ENCODE data around the gene TRIM33.
"Not testable (repeated sequence)": the region's sequence is repeated elsewhere in the genome, so short reads cannot be mapped to it uniquely, and the experiment has no call there.

The TRIM33 gene

DNA sequence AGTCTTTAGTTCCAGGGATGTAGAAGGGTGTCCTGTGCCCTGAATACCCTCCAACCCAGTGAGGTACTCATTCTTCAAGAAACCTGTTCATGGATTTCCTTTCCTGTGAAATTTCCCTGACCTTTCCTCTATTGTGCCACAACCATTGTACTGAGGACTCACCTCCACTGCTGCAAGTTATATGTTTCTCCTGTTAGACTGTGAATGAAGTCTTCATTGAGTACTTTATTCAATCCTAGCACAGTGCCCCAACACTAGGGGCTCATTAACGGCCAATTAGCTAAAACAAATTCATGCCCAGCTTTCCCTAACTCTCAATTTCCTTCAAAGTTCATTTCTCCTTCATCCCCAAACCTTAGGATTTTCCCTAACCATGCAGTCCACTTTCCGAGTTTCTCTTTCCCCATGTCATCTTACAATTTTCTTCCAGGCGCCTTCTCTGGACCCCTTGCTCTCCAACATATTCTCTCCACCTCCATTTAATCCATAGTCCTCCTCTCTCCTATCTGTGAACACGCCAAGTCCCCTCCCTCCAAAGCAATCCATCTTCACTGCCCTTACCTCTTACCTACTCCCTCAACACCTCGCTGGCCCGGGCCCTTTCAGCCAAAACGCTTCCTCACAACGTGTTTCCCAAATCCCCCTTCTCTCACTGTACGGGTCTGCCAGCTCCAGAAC, 1.3 kb downstream of the TRIM33 start:
- DNase-seq, result no peak

DNA sequence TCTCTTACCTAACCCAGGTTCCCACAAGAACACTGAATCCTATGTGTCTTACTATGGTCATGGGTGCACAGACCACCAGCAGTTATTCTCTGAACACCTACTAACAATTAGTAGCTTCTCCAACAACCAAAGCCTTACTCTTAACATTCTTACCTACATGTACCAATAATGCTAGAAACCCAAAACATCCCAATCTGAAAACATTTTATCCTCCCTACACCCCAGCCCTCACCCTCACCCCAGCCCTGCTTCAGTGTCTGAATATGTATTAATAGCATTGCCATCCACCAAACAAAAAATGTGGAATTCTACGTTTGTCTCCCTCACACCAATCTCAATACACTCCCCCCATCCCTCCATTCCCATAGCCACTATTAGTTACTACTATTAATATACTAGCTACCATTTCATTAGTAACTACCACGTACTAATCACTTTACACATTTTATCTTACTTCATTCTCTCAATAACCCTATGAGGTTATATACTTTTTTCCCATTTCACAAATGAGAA, 2.6 kb downstream of the TRIM33 start:
- no peak for DNase-seq

DNA sequence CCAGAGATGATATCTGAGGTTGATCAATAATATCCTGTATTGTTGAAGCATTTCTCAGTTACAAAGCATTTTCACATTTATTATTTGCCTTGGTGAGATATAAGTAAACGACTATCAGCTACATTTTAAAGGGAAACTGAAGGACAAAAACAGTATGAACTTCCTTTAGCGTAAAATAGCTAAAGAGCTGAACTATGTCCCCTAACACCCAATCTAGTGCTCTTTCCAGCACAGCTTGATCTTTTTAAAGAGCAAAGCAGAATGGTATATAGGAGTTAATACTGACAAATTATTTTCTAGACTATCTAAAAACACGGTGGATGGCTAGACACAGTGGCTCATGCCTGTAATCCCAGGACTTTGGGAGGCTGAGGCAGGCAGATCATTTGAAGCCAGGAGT, 3.5 kb downstream of the TRIM33 start:
- no peak for DNase-seq

- DNase-seq, result no peak
Observed at GRCh38 chr1:114505148-114505561, 5.8 kb downstream of the TRIM33 start.

DNA sequence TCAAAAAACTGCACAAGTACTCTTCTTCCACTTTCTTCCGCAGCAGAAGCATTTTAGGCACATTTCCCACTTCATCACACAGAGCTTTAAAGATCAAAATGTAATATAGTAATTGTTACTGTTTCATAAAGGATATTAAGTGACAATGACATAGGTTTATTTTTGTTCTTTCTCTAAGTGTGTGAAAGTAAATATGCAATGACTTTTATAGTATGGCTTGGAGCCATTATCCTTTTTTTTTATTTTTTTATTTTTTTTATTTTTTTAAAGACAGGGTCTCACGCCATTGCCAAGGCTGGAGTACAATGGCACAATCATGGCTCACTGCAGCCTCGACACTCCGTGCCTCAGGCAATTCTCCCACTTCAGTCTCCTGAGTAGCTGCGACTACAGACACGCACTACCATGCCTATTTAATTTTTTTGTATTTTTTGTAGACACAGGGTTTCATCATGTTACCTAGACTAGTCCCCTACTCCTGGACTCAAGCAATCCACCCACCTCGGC, 7.0 kb downstream of the TRIM33 start:
- DNase-seq, result no peak

DNA sequence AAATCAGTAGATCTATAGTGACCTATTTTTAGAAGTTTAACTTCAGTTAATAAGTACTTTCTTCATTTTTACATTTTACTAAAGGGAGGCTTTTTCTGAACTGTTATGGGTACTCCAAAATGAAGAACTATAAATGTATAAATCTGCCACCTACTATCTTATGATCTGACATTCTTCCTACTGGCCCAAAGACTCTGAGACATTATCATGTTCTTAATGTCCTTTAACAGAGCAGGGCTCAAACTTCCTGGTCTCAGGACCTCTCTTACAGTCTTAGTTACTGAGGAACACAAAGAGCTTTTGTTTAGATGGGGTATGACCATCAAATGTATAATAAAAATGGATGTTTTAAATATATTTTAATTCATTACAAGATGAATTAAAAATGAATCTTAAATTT, 8.9 kb downstream of the TRIM33 start:
- no peak for DNase-seq

GRCh38 chr1:114499478-114499877, 11.5 kb downstream of the TRIM33 start:
- DNase-seq, result no peak

- no peak for DNase-seq
Observed at GRCh38 chr1:114496089-114496488, 14.9 kb downstream of the TRIM33 start.

GRCh38 chr1:114495486-114495885, 15.5 kb downstream of the TRIM33 start:
- no peak for DNase-seq

- no peak for DNase-seq
Observed at GRCh38 chr1:114492978-114493377, 18.0 kb downstream of the TRIM33 start.

- DNase-seq, result no peak
Observed at GRCh38 chr1:114490274-114490693, 20.7 kb downstream of the TRIM33 start.

- DNase-seq, result no peak
Observed at GRCh38 chr1:114488739-114489138, 22.3 kb downstream of the TRIM33 start.

- no peak for DNase-seq
Observed at GRCh38 chr1:114485286-114485685, 25.7 kb downstream of the TRIM33 start.

DNA sequence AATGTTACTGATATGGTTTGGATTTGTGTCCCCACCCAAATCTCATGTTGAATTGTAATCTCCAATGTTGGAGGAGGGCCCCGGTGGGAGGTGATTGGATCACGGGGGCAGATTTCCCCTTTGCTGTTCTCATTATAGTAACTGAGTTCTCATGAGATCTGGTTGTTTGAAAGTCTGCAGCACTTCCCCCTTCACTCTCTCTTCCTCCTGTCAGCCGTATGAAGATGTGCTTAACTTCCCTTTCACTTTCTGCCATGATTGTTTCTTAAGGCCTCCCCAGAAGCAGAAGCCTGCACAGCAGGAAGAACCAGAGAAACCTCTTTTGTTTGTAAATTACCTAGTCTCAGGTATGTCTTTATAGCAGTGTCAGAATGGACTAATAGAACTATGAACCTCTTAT, 28.4 kb downstream of the TRIM33 start:
- no peak for DNase-seq

GRCh38 chr1:114479636-114480035, 31.4 kb downstream of the TRIM33 start:
- not testable (repeated sequence) for DNase-seq

GRCh38 chr1:114479134-114479533, 31.9 kb downstream of the TRIM33 start:
- no peak for DNase-seq

DNA sequence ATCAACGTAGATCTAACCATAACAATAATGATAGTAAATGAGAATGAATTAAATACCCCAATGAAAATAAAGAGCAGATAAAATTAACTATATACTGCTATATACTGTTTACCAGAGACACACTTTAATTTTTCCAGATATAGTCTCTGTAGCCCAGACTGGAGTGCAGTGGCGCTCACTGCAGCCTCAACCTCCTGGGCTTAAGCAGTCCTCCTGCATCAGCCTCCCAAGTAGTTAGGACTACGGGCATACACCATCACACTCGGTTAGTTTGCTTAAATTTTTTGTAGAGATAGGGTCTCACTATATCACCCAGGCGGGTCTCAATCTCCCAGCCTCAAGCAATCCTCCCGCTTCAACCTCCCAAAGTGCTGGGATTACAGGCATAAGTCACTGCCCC, 37.2 kb downstream of the TRIM33 start:
- DNase-seq, result no peak

DNA sequence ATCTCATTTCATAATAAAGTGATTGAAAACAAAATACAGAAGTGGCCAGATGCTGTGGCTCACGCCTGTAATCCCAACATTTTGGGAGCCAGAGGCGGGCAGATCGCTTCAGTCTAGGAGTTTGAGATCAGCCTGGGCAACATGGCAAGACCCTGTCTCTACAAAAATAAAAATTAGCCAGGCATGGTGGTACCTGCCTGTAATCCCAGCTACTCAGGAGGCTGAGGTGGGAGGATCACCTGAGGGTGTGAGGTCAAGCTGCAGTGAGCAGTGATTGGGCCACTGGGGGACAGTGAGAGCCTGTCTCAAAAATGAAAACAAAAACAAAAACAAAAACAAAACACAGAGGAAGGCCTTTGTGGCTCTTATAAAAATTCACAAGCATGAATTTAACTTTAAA, 38.6 kb downstream of the TRIM33 start:
- no peak for DNase-seq

- no peak for DNase-seq
Observed at GRCh38 chr1:114470681-114471080, 40.3 kb downstream of the TRIM33 start.

- no peak for DNase-seq
Observed at GRCh38 chr1:114468710-114469468, 42.1 kb downstream of the TRIM33 start.

- no peak for DNase-seq
Observed at GRCh38 chr1:114468047-114468446, 43.0 kb downstream of the TRIM33 start.

- DNase-seq, result no peak
Observed at GRCh38 chr1:114467491-114467890, 43.5 kb downstream of the TRIM33 start.

- no peak for DNase-seq
Observed at GRCh38 chr1:114466334-114467014, 44.5 kb downstream of the TRIM33 start.

DNA sequence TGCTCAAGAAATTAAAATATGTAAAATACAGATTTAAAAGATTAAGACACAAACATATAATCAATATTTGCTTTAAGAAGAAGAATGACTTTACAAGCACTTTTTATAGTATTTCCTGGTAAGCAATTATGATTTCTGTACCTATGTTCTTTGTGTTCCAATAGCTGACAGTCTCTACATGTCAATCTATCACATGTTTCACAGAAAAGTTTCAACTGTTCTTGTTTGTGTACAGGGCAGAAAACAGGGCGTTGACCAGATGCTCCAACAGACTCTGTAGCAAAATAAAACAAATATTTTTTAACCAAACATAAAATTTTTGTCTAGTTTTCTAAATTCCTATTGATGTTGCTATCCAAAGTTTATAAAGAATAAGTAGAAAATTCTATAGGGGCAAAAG, 48.0 kb downstream of the TRIM33 start:
- no peak for DNase-seq

Data from GOT3 (cell line).